Cardiac muscle cell (in vitro differentiated cells and primary cell): ENCODE results near the gene COL9A3. TPM values are rescaled to one million over a fixed set of nuclear protein-coding genes. Genes with fewer than 3 reads are reported as not detected.
"Not testable (repeated sequence)": the region's sequence is repeated elsewhere in the genome, so short reads cannot be mapped to it uniquely, and the experiment has no call there.

Experiments used
- DNase-seq, 2 donors: peaks; one replicate each; pipeline versions ENCODE4 v3.0.0 to v3.0.0-alpha.2; 2010 to 2017; ENCODE audit warnings: low read depth in 1 of 2, low spot score in 1 of 2
- H3K27ac ChIP-seq: fragments of 200-600 bp; sonication (generic); 2 replicates; pipeline ENCODE4 v1.5.1; 2016
- H3K27me3 ChIP-seq: fragments of 200-600 bp; sonication (generic); 2 replicates; pipeline ENCODE4 v1.6.0; 2016; ENCODE audit warnings: control low read depth
- H3K36me3 ChIP-seq: fragments of 200-600 bp; sonication (generic); 2 replicates; pipeline ENCODE4 v1.5.1; 2016; ENCODE audit warnings: control low read depth
- H3K4me1 ChIP-seq: fragments of 200-600 bp; sonication (generic); 2 replicates; pipeline ENCODE4 v1.8.1; 2017; ENCODE audit warnings: low read depth, mild to moderate bottlenecking, mixed run types
- H3K4me3 ChIP-seq: fragments of 200-600 bp; sonication (generic); 2 replicates; pipeline ENCODE4 v1.5.1; 2016; ENCODE audit warnings: mild to moderate bottlenecking
- H3K9me3 ChIP-seq: fragments of 200-600 bp; sonication (generic); 2 replicates; pipeline ENCODE4 v1.5.1; 2017; ENCODE audit warnings: low read depth, mild to moderate bottlenecking, control low read depth
- polyA plus RNA-seq: library from polyadenylated mRNA; unstranded; fragments of >200 nt; fragmentation: Nextera tagmentation; extraction: Ambion mirVana; gene quantifications from 2 replicates; pipeline ENCODE4 v1.2.1, GENCODE V29; 2016
- total RNA-seq: library from RNA; depleted of rRNA; stranded (reverse); fragments of >200 nt; gene quantifications from 2 replicates; pipeline ENCODE4 v1.2.3, GENCODE V29; 2016
- TF ChIP-seq, protein P1 (sequence below): IDR thresholded peaks from 2 replicates; pipeline ENCODE4 v1.5.1; 2012; ENCODE audit warnings: low read depth, mild to moderate bottlenecking, low read length

The COL9A3 gene
- total and polyA plus RNA-seq, 2 experiments from 2014 or later: 6.4 to 10.3 TPM

- no peaks in the 10 kb centered on the region for H3K4me1 ChIP-seq
- H3K9me3 ChIP-seq: no peaks in the 10 kb centered on the region
- H3K27ac ChIP-seq: no peak overlapping the region
- TF ChIP-seq, protein P1, sequence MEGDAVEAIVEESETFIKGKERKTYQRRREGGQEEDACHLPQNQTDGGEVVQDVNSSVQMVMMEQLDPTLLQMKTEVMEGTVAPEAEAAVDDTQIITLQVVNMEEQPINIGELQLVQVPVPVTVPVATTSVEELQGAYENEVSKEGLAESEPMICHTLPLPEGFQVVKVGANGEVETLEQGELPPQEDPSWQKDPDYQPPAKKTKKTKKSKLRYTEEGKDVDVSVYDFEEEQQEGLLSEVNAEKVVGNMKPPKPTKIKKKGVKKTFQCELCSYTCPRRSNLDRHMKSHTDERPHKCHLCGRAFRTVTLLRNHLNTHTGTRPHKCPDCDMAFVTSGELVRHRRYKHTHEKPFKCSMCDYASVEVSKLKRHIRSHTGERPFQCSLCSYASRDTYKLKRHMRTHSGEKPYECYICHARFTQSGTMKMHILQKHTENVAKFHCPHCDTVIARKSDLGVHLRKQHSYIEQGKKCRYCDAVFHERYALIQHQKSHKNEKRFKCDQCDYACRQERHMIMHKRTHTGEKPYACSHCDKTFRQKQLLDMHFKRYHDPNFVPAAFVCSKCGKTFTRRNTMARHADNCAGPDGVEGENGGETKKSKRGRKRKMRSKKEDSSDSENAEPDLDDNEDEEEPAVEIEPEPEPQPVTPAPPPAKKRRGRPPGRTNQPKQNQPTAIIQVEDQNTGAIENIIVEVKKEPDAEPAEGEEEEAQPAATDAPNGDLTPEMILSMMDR: no peak
- no peak overlapping the region for H3K4me3 ChIP-seq
- no peak for DNase-seq
- H3K36me3 ChIP-seq: no peaks in the 10 kb centered on the region
- H3K27me3 ChIP-seq: no peaks in the 10 kb centered on the region
These were observed 56.4 kb downstream of the COL9A3 start for GRCh38 chr20:62873280-62873679.

- not testable (repeated sequence) for H3K4me1 ChIP-seq, H3K27ac ChIP-seq, H3K36me3 ChIP-seq, H3K27me3 ChIP-seq, H3K9me3 ChIP-seq, H3K4me3 ChIP-seq
- TF ChIP-seq, protein P1: peak; percentile 47
- DNase-seq: peak; percentile 60 to 65
These were observed 56.8 kb downstream of the COL9A3 start for GRCh38 chr20:62873681-62874031.

GRCh38 chr20:62874964-62875344 lies 58.1 kb downstream of the COL9A3 start:
- H3K4me1 ChIP-seq: no peaks in the 10 kb centered on the region
- no peak overlapping the region for H3K4me3 ChIP-seq
- no peaks in the 10 kb centered on the region for H3K27me3 ChIP-seq
- no peaks in the 10 kb centered on the region for H3K36me3 ChIP-seq
- H3K27ac ChIP-seq: no peak overlapping the region
- TF ChIP-seq, protein P1: no peak
- no peak for DNase-seq
- H3K9me3 ChIP-seq: no peaks in the 10 kb centered on the region

GRCh38 chr20:62875419-62876361 lies 58.8 kb downstream of the COL9A3 start:
- DNase-seq: peak; percentile 40 to 91
- no peaks in the 10 kb centered on the region for H3K4me1 ChIP-seq
- no peaks in the 10 kb centered on the region for H3K27me3 ChIP-seq
- TF ChIP-seq, protein P1: peak; percentile 54
- no peaks in the 10 kb centered on the region for H3K36me3 ChIP-seq
- no peak overlapping the region for H3K27ac ChIP-seq
- no peak overlapping the region for H3K4me3 ChIP-seq
- no peaks in the 10 kb centered on the region for H3K9me3 ChIP-seq

DNA sequence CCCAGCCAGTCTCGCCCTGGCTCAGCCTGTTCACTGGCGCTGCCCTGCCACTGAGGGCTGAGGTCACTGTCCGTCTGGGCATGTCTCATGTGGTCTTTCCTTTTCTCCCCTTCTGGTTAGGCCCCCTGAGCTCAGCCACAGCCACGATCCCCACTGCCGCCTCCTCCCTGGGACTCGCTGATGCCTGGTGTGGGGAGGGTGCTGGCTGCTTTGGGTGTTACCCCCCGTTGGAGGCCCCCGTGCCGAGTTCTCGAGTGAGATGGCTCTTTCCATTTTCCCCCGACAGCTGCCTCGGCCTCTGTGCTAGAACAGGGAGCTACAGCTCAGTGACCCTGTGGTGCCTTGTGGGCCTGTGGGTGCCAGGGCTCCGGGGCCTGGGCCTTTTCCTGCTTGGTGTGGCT lies 59.7 kb downstream of the COL9A3 start:
- Histone ChIP-seq H3K4me1 (no peaks in the 10 kb centered on the region), H3K9me3 (no peaks in the 10 kb centered on the region), H3K27ac (no peak overlapping the region), H3K36me3 (no peaks in the 10 kb centered on the region), H3K27me3 (no peaks in the 10 kb centered on the region), H3K4me3 (no peak overlapping the region)
- TF ChIP-seq, protein P1: no peak
- no peak for DNase-seq
